NCI-H1417 treated with DMSO at 0.1 percent for 48 hours (cell line): ENCODE data around the gene DNAJC18.
"Not testable (repeated sequence)": the region's sequence is repeated elsewhere in the genome, so short reads cannot be mapped to it uniquely, and the experiment has no call there.

Experiments used
- DNase-seq: peaks from one replicate; lab custom pipeline; 2025; lab: John Stamatoyannopoulos, UW

Gene DNAJC18

GRCh38 chr5:139461176-139461575 is 21.9 kb upstream of the DNAJC18 start:
- DNase-seq = no peak

GRCh38 chr5:139460455-139460854 is 21.1 kb upstream of the DNAJC18 start:
- no peak for DNase-seq

GRCh38 chr5:139459451-139459934 is 20.2 kb upstream of the DNAJC18 start:
- DNase-seq = no peak

GRCh38 chr5:139458580-139459407 is 19.5 kb upstream of the DNAJC18 start:
- DNase-seq = no peak

GRCh38 chr5:139457653-139458306 is 18.5 kb upstream of the DNAJC18 start:
- no peak for DNase-seq

GRCh38 chr5:139457241-139457640 is 17.9 kb upstream of the DNAJC18 start:
- no peak for DNase-seq

- DNase-seq = no peak
These were observed 17.5 kb upstream of the DNAJC18 start for GRCh38 chr5:139456776-139457175.

GRCh38 chr5:139454568-139455290 is 15.4 kb upstream of the DNAJC18 start:
- no peak for DNase-seq

- no peak for DNase-seq
These were observed 14.6 kb upstream of the DNAJC18 start for GRCh38 chr5:139453683-139454567.

- DNase-seq = no peak
These were observed 12.7 kb upstream of the DNAJC18 start for GRCh38 chr5:139451878-139452660.

GRCh38 chr5:139451176-139451575 is 11.9 kb upstream of the DNAJC18 start:
- DNase-seq = no peak

GRCh38 chr5:139446956-139447779 is 7.8 kb upstream of the DNAJC18 start:
- no peak for DNase-seq

GRCh38 chr5:139445325-139446170 is 6.2 kb upstream of the DNAJC18 start:
- DNase-seq = no peak

GRCh38 chr5:139443831-139444453 is 4.6 kb upstream of the DNAJC18 start:
- DNase-seq = no peak

- not testable (repeated sequence) for DNase-seq
These were observed 1.1 kb upstream of the DNAJC18 start for GRCh38 chr5:139440416-139440815.

GRCh38 chr5:139438707-139439012 is 665 bp downstream of the DNAJC18 start:
- DNase-seq = no peak

GRCh38 chr5:139435676-139436075 is 3.6 kb downstream of the DNAJC18 start:
- DNase-seq = no peak

GRCh38 chr5:139431706-139432105 is 7.6 kb downstream of the DNAJC18 start:
- no peak for DNase-seq

GRCh38 chr5:139430015-139430414 is 9.3 kb downstream of the DNAJC18 start:
- DNase-seq = no peak
